ENCODE measurements around the gene ALKBH3. TPM values are rescaled to one million over a fixed set of nuclear protein-coding genes. Genes with fewer than 3 reads are reported as not detected.
A peak's percentile ranks its signal among the peaks of the same experiment; 100 is the strongest.

Gene ALKBH3
- total and polyA plus RNA-seq, 4 donors: 7.8 to 17.2 (median 13.8) TPM

DNA sequence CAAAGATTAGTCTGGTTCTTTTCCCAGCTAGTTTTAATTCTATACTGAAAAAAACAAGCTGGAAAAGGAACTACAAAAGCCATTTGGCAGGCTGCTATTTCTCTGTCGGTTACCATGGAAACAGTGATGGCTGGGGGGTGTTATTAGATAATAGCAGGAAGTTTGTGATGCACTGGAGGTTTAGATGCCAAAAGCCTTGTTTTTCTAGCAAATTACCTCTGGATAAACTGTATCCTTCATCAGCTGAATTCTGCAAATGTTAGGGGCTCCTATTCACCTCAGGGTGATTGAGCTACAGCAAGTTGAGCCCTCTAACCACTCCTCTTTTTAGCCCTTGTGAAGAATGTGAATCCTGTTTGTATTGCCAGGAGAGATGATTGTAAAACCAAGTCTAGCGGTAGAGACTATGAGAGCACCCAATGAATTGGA, 25.2 kb downstream of the ALKBH3 start:
- H3K4me3 ChIP-seq (ENCODE audit: low read depth in 1 of 3, low read length in 3 of 3): no peak overlapping the region
- TF ChIP-seq EGR1 (IDR thresholded peaks at IDR 0.05; ENCODE audit: low read depth in 2 of 2): no peak
- TF ChIP-seq NR2F2 (IDR thresholded peaks at IDR 0.05): peak; percentile 52
- TF ChIP-seq FOXA2 (IDR thresholded peaks at IDR 0.05): no peak
- TF ChIP-seq TAF1 (conservative IDR thresholded peaks at IDR 0.05): no peak
- TF ChIP-seq RXRA (IDR thresholded peaks at IDR 0.05): peak in 1 of 2 donors; percentile 14
- peak; percentile 26 for TF ChIP-seq SP1 (IDR thresholded peaks at IDR 0.05)
- 82% methylated on average over 2 of the region's 2 CpGs for WGBS
- peak overlapping the region; percentile 69 to 77 for H3K27ac ChIP-seq (ENCODE audit: low read depth in 1 of 2, low read length in 2 of 2)
- H3K4me1 ChIP-seq (ENCODE audit: control insufficient read depth in 4 of 4, insufficient read depth in 4 of 4, low read length in 3 of 4): no peaks in the 10 kb centered on the region
- peaks cover 2 to 30% (median 25%) of the 10 kb centered on the region in 4 donors for H3K36me3 ChIP-seq (ENCODE audit: control insufficient read depth in 4 of 4, insufficient read depth in 3 of 4, low read depth in 1 of 4, low read length in 3 of 4)
- DNase-seq (ENCODE audit: low spot score): no peak
- no peak overlapping the region for H3K9ac ChIP-seq (ENCODE audit: low read depth in 1 of 2, low read length in 2 of 2)
- no peaks in the 10 kb centered on the region for H3K27me3 ChIP-seq (ENCODE audit: control insufficient read depth in 4 of 4, insufficient read depth in 4 of 4, low read length in 3 of 4)
- H3K9me3 ChIP-seq (ENCODE audit: control insufficient read depth in 4 of 4, low read length in 3 of 4): no peaks in the 10 kb centered on the region

DNA sequence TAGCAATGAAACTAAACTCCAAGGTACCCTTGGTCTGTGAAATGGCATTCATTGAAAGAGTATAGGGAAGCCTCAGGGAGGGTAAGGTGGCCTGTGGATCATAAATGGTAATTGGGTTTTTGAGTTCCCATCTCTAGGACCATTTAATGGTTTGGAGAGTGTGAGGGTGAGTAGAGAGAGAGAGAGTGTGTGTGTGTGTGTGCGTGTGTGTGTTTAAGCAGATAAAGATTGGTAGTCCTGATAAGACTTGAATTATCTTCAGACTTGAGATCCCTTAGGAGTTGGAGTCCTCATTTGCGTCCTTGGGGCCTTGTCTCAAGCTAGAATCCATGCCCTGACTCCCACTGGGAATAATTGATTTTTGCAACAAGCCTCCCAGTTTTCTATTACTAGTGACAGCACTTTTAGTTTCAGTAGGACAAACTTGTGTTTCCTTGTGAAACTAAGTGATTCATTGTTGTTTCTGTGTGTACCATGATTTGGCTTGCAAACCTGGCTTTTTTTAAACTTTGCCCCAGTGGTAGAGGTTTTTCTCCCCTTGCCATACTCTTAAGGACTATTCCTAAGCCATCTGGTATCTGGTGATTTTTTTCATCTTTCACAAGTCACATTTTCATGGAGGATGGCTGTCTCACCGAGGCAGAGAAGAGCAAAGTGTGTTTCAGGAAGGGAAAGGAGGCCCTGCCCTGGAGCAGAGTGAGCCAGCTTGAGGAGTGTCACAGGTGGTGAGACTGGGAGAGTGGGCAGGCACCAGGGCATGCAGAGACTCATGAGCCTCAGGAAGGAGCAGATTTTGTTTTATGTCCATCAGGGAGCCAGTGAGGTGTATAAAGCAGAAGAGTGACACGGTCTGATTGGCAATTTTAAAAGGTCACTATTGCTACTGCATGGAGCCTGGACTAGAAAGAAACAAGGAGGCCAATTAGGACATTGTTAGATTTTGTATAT, 26.7 kb downstream of the ALKBH3 start:
- Histone ChIP-seq H3K4me1 (ENCODE audit: control insufficient read depth in 4 of 4, insufficient read depth in 4 of 4, low read length in 3 of 4) (no peaks in the 10 kb centered on the region), H3K4me3 (ENCODE audit: low read depth in 1 of 3, low read length in 3 of 3) (no peak overlapping the region), H3K36me3 (ENCODE audit: control insufficient read depth in 4 of 4, insufficient read depth in 3 of 4, low read depth in 1 of 4, low read length in 3 of 4) (peaks cover 2 to 26% (median 16%) of the 10 kb centered on the region in 4 donors), H3K27ac (ENCODE audit: low read depth in 1 of 2, low read length in 2 of 2) (peak overlapping the region in 1 of 2 donors; percentile 42), H3K9ac (ENCODE audit: low read depth in 1 of 2, low read length in 2 of 2) (no peak overlapping the region), H3K27me3 (ENCODE audit: control insufficient read depth in 4 of 4, insufficient read depth in 4 of 4, low read length in 3 of 4) (no peaks in the 10 kb centered on the region), H3K9me3 (ENCODE audit: control insufficient read depth in 4 of 4, low read length in 3 of 4) (no peaks in the 10 kb centered on the region)
- WGBS: 91% methylated on average over 4 of the region's 4 CpGs
- no peak for DNase-seq (ENCODE audit: low spot score)
- TF ChIP-seq EGR1 (IDR thresholded peaks at IDR 0.05; ENCODE audit: low read depth in 2 of 2) (no peak), JUND (IDR thresholded peaks at IDR 0.05) (no peak), RAD21 (IDR thresholded peaks at IDR 0.05) (no peak), YY1 (IDR thresholded peaks at IDR 0.05) (no peak)
- TF ChIP-seq, protein P1, sequence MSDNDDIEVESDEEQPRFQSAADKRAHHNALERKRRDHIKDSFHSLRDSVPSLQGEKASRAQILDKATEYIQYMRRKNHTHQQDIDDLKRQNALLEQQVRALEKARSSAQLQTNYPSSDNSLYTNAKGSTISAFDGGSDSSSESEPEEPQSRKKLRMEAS (IDR thresholded peaks at IDR 0.05): no peak

DNA sequence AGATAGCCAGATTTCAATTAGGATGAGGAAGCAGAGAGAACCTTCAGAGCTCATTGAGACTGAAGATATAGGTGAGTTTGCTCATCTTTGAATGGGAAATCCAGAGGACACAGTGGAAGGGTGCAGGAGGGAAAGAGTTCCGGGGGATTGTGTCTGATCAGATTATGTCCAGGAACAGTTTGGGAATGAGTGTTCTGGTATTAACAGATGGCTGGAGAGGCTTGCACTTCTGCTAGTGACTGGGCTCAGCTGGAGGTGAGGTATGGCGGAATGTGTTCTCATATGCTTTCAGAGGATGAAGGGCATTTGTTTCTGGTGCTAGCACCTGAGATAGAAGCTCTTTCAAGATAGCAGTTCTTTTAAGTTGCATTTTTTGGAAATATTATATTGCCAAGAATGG, 27.6 kb downstream of the ALKBH3 start:
- no peak overlapping the region for H3K9ac ChIP-seq (ENCODE audit: low read depth in 1 of 2, low read length in 2 of 2)
- no peak overlapping the region for H3K27ac ChIP-seq (ENCODE audit: low read depth in 1 of 2, low read length in 2 of 2)
- WGBS: over 99% methylated on average over 2 of the region's 2 CpGs

More for the DNA sequence above, 27.6 kb downstream of the ALKBH3 start:
- no peak overlapping the region for H3K4me3 ChIP-seq (ENCODE audit: low read depth in 1 of 3, low read length in 3 of 3)
- H3K27me3 ChIP-seq (ENCODE audit: control insufficient read depth in 4 of 4, insufficient read depth in 4 of 4, low read length in 3 of 4): no peaks in the 10 kb centered on the region
- H3K4me1 ChIP-seq (ENCODE audit: control insufficient read depth in 4 of 4, insufficient read depth in 4 of 4, low read length in 3 of 4): no peaks in the 10 kb centered on the region
- no peak for TF ChIP-seq HNF4A (conservative IDR thresholded peaks at IDR 0.05)
- TF ChIP-seq, protein P1 (IDR thresholded peaks at IDR 0.05): no peak
- no peak for TF ChIP-seq NR2F2 (IDR thresholded peaks at IDR 0.05)
- TF ChIP-seq, protein P2, sequence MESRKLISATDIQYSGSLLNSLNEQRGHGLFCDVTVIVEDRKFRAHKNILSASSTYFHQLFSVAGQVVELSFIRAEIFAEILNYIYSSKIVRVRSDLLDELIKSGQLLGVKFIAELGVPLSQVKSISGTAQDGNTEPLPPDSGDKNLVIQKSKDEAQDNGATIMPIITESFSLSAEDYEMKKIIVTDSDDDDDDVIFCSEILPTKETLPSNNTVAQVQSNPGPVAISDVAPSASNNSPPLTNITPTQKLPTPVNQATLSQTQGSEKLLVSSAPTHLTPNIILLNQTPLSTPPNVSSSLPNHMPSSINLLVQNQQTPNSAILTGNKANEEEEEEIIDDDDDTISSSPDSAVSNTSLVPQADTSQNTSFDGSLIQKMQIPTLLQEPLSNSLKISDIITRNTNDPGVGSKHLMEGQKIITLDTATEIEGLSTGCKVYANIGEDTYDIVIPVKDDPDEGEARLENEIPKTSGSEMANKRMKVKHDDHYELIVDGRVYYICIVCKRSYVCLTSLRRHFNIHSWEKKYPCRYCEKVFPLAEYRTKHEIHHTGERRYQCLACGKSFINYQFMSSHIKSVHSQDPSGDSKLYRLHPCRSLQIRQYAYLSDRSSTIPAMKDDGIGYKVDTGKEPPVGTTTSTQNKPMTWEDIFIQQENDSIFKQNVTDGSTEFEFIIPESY (IDR thresholded peaks at IDR 0.05): no peak
- TF ChIP-seq, protein P3, sequence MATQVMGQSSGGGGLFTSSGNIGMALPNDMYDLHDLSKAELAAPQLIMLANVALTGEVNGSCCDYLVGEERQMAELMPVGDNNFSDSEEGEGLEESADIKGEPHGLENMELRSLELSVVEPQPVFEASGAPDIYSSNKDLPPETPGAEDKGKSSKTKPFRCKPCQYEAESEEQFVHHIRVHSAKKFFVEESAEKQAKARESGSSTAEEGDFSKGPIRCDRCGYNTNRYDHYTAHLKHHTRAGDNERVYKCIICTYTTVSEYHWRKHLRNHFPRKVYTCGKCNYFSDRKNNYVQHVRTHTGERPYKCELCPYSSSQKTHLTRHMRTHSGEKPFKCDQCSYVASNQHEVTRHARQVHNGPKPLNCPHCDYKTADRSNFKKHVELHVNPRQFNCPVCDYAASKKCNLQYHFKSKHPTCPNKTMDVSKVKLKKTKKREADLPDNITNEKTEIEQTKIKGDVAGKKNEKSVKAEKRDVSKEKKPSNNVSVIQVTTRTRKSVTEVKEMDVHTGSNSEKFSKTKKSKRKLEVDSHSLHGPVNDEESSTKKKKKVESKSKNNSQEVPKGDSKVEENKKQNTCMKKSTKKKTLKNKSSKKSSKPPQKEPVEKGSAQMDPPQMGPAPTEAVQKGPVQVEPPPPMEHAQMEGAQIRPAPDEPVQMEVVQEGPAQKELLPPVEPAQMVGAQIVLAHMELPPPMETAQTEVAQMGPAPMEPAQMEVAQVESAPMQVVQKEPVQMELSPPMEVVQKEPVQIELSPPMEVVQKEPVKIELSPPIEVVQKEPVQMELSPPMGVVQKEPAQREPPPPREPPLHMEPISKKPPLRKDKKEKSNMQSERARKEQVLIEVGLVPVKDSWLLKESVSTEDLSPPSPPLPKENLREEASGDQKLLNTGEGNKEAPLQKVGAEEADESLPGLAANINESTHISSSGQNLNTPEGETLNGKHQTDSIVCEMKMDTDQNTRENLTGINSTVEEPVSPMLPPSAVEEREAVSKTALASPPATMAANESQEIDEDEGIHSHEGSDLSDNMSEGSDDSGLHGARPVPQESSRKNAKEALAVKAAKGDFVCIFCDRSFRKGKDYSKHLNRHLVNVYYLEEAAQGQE (IDR thresholded peaks at IDR 0.05): no peak
- no peak for TF ChIP-seq HNF4G (IDR thresholded peaks at IDR 0.05)
- TF ChIP-seq, protein P4, sequence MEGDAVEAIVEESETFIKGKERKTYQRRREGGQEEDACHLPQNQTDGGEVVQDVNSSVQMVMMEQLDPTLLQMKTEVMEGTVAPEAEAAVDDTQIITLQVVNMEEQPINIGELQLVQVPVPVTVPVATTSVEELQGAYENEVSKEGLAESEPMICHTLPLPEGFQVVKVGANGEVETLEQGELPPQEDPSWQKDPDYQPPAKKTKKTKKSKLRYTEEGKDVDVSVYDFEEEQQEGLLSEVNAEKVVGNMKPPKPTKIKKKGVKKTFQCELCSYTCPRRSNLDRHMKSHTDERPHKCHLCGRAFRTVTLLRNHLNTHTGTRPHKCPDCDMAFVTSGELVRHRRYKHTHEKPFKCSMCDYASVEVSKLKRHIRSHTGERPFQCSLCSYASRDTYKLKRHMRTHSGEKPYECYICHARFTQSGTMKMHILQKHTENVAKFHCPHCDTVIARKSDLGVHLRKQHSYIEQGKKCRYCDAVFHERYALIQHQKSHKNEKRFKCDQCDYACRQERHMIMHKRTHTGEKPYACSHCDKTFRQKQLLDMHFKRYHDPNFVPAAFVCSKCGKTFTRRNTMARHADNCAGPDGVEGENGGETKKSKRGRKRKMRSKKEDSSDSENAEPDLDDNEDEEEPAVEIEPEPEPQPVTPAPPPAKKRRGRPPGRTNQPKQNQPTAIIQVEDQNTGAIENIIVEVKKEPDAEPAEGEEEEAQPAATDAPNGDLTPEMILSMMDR (IDR thresholded peaks at IDR 0.05; ENCODE audit: low read depth, low read length, missing input control): no peak
- no peak for TF ChIP-seq RXRA (IDR thresholded peaks at IDR 0.05)
- TF ChIP-seq GABPA (IDR thresholded peaks at IDR 0.05 in 1 of 2, conservative IDR thresholded peaks at IDR 0.05 in 1 of 2): no peak
- no peak for TF ChIP-seq RAD21 (IDR thresholded peaks at IDR 0.05)
- TF ChIP-seq FOXA1 (IDR thresholded peaks at IDR 0.05): no peak
- TF ChIP-seq SP1 (IDR thresholded peaks at IDR 0.05): no peak
- TF ChIP-seq JUND (IDR thresholded peaks at IDR 0.05): no peak
- TF ChIP-seq EGR1 (IDR thresholded peaks at IDR 0.05; ENCODE audit: low read depth in 2 of 2): no peak
- TF ChIP-seq YY1 (IDR thresholded peaks at IDR 0.05): no peak
- TF ChIP-seq TAF1 (conservative IDR thresholded peaks at IDR 0.05): no peak
- TF ChIP-seq FOXA2 (IDR thresholded peaks at IDR 0.05): no peak
- TF ChIP-seq, protein P5, sequence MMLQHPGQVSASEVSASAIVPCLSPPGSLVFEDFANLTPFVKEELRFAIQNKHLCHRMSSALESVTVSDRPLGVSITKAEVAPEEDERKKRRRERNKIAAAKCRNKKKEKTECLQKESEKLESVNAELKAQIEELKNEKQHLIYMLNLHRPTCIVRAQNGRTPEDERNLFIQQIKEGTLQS (IDR thresholded peaks at IDR 0.05): no peak
- DNase-seq (ENCODE audit: low spot score): no peak
- no peaks in the 10 kb centered on the region for H3K9me3 ChIP-seq (ENCODE audit: control insufficient read depth in 4 of 4, low read length in 3 of 4)
- peaks cover 0 to 25% (median 13%) of the 10 kb centered on the region in 4 donors for H3K36me3 ChIP-seq (ENCODE audit: control insufficient read depth in 4 of 4, insufficient read depth in 3 of 4, low read depth in 1 of 4, low read length in 3 of 4)
